Measurements from ENCODE around the gene FAM47E. TPM values are rescaled to one million over a fixed set of nuclear protein-coding genes. Genes with fewer than 3 reads are reported as not detected.

The FAM47E gene
- total and polyA plus RNA-seq, 9 of the 15 experiments (the other 6 are each of a cell fraction or from before 2014, with no cell fraction given), result 3.7 to 15.6 (median 6.4) TPM

DNA sequence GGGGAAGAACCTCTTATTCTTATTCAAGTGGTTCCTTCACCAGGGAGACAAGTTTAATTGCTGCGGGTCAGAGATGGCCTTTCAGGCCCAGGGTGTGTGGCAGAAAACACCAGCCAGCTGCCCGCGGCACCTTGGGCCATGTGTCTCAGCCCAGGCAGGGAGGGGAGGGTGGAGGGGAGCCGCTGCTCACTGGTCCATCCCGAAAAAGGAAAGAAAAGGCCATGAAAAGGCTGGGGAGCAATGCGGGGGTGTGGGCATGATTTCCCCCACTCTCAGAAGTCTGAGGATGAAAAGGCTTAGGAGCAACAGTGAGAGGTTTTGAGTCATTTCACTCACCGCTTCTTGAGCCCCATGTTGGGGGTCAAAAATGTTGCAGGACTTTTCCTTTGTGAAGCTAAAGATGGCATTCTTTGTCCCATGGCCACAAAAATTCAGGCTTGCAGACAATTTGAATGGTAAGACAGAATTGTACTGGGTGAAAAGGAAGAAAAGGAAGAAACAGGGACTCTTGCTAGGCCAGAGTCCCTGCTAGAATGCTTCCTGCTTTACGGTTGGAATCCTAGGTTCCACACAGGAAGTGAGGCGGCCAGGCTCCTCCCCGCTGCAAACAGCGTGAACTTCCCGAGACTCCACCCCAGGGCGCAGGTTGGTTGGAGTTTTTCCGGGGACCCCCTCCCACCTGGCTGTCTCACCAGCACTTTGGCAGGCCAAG lies 17.4 kb upstream of the FAM47E start (continued):
- TF ChIP-seq, protein P1, sequence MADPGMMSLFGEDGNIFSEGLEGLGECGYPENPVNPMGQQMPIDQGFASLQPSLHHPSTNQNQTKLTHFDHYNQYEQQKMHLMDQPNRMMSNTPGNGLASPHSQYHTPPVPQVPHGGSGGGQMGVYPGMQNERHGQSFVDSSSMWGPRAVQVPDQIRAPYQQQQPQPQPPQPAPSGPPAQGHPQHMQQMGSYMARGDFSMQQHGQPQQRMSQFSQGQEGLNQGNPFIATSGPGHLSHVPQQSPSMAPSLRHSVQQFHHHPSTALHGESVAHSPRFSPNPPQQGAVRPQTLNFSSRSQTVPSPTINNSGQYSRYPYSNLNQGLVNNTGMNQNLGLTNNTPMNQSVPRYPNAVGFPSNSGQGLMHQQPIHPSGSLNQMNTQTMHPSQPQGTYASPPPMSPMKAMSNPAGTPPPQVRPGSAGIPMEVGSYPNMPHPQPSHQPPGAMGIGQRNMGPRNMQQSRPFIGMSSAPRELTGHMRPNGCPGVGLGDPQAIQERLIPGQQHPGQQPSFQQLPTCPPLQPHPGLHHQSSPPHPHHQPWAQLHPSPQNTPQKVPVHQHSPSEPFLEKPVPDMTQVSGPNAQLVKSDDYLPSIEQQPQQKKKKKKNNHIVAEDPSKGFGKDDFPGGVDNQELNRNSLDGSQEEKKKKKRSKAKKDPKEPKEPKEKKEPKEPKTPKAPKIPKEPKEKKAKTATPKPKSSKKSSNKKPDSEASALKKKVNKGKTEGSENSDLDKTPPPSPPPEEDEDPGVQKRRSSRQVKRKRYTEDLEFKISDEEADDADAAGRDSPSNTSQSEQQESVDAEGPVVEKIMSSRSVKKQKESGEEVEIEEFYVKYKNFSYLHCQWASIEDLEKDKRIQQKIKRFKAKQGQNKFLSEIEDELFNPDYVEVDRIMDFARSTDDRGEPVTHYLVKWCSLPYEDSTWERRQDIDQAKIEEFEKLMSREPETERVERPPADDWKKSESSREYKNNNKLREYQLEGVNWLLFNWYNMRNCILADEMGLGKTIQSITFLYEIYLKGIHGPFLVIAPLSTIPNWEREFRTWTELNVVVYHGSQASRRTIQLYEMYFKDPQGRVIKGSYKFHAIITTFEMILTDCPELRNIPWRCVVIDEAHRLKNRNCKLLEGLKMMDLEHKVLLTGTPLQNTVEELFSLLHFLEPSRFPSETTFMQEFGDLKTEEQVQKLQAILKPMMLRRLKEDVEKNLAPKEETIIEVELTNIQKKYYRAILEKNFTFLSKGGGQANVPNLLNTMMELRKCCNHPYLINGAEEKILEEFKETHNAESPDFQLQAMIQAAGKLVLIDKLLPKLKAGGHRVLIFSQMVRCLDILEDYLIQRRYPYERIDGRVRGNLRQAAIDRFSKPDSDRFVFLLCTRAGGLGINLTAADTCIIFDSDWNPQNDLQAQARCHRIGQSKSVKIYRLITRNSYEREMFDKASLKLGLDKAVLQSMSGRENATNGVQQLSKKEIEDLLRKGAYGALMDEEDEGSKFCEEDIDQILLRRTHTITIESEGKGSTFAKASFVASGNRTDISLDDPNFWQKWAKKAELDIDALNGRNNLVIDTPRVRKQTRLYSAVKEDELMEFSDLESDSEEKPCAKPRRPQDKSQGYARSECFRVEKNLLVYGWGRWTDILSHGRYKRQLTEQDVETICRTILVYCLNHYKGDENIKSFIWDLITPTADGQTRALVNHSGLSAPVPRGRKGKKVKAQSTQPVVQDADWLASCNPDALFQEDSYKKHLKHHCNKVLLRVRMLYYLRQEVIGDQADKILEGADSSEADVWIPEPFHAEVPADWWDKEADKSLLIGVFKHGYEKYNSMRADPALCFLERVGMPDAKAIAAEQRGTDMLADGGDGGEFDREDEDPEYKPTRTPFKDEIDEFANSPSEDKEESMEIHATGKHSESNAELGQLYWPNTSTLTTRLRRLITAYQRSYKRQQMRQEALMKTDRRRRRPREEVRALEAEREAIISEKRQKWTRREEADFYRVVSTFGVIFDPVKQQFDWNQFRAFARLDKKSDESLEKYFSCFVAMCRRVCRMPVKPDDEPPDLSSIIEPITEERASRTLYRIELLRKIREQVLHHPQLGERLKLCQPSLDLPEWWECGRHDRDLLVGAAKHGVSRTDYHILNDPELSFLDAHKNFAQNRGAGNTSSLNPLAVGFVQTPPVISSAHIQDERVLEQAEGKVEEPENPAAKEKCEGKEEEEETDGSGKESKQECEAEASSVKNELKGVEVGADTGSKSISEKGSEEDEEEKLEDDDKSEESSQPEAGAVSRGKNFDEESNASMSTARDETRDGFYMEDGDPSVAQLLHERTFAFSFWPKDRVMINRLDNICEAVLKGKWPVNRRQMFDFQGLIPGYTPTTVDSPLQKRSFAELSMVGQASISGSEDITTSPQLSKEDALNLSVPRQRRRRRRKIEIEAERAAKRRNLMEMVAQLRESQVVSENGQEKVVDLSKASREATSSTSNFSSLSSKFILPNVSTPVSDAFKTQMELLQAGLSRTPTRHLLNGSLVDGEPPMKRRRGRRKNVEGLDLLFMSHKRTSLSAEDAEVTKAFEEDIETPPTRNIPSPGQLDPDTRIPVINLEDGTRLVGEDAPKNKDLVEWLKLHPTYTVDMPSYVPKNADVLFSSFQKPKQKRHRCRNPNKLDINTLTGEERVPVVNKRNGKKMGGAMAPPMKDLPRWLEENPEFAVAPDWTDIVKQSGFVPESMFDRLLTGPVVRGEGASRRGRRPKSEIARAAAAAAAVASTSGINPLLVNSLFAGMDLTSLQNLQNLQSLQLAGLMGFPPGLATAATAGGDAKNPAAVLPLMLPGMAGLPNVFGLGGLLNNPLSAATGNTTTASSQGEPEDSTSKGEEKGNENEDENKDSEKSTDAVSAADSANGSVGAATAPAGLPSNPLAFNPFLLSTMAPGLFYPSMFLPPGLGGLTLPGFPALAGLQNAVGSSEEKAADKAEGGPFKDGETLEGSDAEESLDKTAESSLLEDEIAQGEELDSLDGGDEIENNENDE (IDR thresholded peaks at IDR 0.05; ENCODE audit: low read depth, low read length), result no peak
- TF ChIP-seq MYC (IDR thresholded peaks at IDR 0.05; ENCODE audit: low read depth, low read length) (peak; percentile 40; the same call in 1 of the 2 replicates), MYC (CRISPR knock-in tag; IDR thresholded peaks at IDR 0.05; ENCODE audit: borderline replicate concordance, low read depth) (peak; percentile 59; the same call in 1 of the 2 replicates), ZNF76 (CRISPR knock-in tag; IDR thresholded peaks at IDR 0.05; ENCODE audit: borderline replicate concordance) (no peak), ETV5 (CRISPR knock-in tag; IDR thresholded peaks at IDR 0.05; ENCODE audit: low read depth) (no peak), YY1 (IDR thresholded peaks at IDR 0.05; ENCODE audit: borderline replicate concordance in 1 of 3, control insufficient read depth in 1 of 3, extremely low read depth in 1 of 3, insufficient read depth in 3 of 3, insufficient read length in 1 of 3, insufficient replicate concordance in 2 of 3, low read depth in 1 of 3, low read length in 2 of 3) (peak in 1 of 3 experiments; percentile 28)
- TF ChIP-seq, protein P2, sequence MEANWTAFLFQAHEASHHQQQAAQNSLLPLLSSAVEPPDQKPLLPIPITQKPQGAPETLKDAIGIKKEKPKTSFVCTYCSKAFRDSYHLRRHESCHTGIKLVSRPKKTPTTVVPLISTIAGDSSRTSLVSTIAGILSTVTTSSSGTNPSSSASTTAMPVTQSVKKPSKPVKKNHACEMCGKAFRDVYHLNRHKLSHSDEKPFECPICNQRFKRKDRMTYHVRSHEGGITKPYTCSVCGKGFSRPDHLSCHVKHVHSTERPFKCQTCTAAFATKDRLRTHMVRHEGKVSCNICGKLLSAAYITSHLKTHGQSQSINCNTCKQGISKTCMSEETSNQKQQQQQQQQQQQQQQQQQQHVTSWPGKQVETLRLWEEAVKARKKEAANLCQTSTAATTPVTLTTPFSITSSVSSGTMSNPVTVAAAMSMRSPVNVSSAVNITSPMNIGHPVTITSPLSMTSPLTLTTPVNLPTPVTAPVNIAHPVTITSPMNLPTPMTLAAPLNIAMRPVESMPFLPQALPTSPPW (CRISPR knock-in tag; IDR thresholded peaks at IDR 0.05), result peak; percentile 61
- TF ChIP-seq, protein P3, sequence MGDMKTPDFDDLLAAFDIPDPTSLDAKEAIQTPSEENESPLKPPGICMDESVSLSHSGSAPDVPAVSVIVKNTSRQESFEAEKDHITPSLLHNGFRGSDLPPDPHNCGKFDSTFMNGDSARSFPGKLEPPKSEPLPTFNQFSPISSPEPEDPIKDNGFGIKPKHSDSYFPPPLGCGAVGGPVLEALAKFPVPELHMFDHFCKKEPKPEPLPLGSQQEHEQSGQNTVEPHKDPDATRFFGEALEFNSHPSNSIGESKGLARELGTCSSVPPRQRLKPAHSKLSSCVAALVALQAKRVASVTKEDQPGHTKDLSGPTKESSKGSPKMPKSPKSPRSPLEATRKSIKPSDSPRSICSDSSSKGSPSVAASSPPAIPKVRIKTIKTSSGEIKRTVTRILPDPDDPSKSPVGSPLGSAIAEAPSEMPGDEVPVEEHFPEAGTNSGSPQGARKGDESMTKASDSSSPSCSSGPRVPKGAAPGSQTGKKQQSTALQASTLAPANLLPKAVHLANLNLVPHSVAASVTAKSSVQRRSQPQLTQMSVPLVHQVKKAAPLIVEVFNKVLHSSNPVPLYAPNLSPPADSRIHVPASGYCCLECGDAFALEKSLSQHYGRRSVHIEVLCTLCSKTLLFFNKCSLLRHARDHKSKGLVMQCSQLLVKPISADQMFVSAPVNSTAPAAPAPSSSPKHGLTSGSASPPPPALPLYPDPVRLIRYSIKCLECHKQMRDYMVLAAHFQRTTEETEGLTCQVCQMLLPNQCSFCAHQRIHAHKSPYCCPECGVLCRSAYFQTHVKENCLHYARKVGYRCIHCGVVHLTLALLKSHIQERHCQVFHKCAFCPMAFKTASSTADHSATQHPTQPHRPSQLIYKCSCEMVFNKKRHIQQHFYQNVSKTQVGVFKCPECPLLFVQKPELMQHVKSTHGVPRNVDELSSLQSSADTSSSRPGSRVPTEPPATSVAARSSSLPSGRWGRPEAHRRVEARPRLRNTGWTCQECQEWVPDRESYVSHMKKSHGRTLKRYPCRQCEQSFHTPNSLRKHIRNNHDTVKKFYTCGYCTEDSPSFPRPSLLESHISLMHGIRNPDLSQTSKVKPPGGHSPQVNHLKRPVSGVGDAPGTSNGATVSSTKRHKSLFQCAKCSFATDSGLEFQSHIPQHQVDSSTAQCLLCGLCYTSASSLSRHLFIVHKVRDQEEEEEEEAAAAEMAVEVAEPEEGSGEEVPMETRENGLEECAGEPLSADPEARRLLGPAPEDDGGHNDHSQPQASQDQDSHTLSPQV (IDR thresholded peaks at IDR 0.05), result no peak; the same call in 1 of the 2 replicates
